Measurements from ENCODE around the gene NCF4. TPM values are rescaled to one million over a fixed set of nuclear protein-coding genes. Genes with fewer than 3 reads are reported as not detected.

Gene NCF4
- total RNA-seq, 1 experiment from 2014 or later, result not detected

DNA sequence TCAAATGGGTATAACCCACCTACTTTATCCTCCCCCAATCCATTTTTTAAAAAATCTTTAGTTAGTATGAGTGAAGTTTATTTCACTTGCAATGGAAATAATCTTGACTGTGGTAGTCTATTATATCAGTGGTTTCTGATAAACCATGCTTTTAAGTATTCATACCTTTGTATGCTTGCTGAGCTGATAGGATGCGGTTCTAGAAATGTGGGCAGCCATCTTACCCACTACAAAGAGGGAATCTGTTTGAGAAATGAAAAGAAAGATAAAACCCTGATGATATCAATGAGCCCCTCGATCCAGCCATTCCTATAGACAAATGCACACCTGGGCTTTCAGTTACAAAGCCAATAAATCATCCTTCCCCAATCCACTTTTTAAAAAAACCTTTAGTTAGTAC is 30.2 kb upstream of the NCF4 start:
- H3K4me3 ChIP-seq (ENCODE audit: low read depth, low read length, poor library complexity, severe bottlenecking), result no peak overlapping the region
- no peaks in the 10 kb centered on the region for H3K9me3 ChIP-seq (ENCODE audit: low read depth, low read length, poor library complexity, severe bottlenecking)
- H3K36me3 ChIP-seq (ENCODE audit: insufficient read depth, low read length, poor library complexity, severe bottlenecking), result no peaks in the 10 kb centered on the region
- TF ChIP-seq EZH2 (IDR thresholded peaks at IDR 0.05; ENCODE audit: borderline replicate concordance, low read depth, low read length, poor library complexity, severe bottlenecking), result no peak
- TF ChIP-seq, protein P1, sequence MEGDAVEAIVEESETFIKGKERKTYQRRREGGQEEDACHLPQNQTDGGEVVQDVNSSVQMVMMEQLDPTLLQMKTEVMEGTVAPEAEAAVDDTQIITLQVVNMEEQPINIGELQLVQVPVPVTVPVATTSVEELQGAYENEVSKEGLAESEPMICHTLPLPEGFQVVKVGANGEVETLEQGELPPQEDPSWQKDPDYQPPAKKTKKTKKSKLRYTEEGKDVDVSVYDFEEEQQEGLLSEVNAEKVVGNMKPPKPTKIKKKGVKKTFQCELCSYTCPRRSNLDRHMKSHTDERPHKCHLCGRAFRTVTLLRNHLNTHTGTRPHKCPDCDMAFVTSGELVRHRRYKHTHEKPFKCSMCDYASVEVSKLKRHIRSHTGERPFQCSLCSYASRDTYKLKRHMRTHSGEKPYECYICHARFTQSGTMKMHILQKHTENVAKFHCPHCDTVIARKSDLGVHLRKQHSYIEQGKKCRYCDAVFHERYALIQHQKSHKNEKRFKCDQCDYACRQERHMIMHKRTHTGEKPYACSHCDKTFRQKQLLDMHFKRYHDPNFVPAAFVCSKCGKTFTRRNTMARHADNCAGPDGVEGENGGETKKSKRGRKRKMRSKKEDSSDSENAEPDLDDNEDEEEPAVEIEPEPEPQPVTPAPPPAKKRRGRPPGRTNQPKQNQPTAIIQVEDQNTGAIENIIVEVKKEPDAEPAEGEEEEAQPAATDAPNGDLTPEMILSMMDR (conservative IDR thresholded peaks at IDR 0.05; ENCODE audit: low read depth, low read length), result no peak
- intact Hi-C loops (cut with micrococcal nuclease; ENCODE audit: unreplicated experiment), result no loop called here
- no peak overlapping the region for H3K27ac ChIP-seq (ENCODE audit: low read depth, low read length, poor library complexity, severe bottlenecking)
- no peaks in the 10 kb centered on the region for H3K4me1 ChIP-seq (ENCODE audit: insufficient read depth, low read length, poor library complexity, severe bottlenecking)
- peaks cover 8% of the 10 kb centered on the region for H3K27me3 ChIP-seq (replicated peaks; ENCODE audit: insufficient read depth, low read depth, low read length, poor library complexity)
- POLR2A ChIA-PET (ENCODE audit: low non-redundant PET), result no interaction called here
- DNase-seq (ENCODE audit: low spot score), result no peak
- no TSS peak for BruUV-seq (replicated peaks)
- CTCF ChIA-PET, result no interaction called here

DNA sequence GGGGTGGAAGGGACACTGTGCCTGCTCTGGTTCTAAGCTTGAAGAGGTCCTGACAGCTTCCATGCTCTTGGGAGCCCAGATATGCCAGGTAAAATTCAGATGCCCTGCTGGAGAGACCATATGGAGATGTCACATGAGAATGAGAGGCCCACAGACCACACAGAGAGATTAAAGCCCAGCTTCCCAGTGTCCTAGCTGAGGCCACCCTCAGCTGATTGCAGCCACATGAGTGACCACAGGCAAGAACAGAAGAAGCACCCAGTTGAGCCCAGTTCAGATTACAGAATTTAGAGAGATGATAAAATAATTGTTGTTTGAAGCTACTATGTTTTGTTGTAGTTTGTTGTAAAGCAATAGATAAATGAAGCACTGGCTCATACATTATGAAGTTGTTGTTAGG is 29.6 kb upstream of the NCF4 start:
- no peak for DNase-seq (ENCODE audit: low spot score)
- ChIA-PET CTCF (no interaction called here), POLR2A (ENCODE audit: low non-redundant PET) (no interaction called here)
- BruUV-seq (replicated peaks), result no TSS peak
- no peak for TF ChIP-seq EZH2 (IDR thresholded peaks at IDR 0.05; ENCODE audit: borderline replicate concordance, low read depth, low read length, poor library complexity, severe bottlenecking)
- TF ChIP-seq, protein P1 (conservative IDR thresholded peaks at IDR 0.05; ENCODE audit: low read depth, low read length), result no peak
- Histone ChIP-seq H3K36me3 (ENCODE audit: insufficient read depth, low read length, poor library complexity, severe bottlenecking) (no peaks in the 10 kb centered on the region), H3K9me3 (ENCODE audit: low read depth, low read length, poor library complexity, severe bottlenecking) (no peaks in the 10 kb centered on the region), H3K4me3 (ENCODE audit: low read depth, low read length, poor library complexity, severe bottlenecking) (no peak overlapping the region), H3K27me3 (replicated peaks; ENCODE audit: insufficient read depth, low read depth, low read length, poor library complexity) (peaks cover 8% of the 10 kb centered on the region), H3K27ac (ENCODE audit: low read depth, low read length, poor library complexity, severe bottlenecking) (no peak overlapping the region), H3K4me1 (ENCODE audit: insufficient read depth, low read length, poor library complexity, severe bottlenecking) (no peaks in the 10 kb centered on the region)
- intact Hi-C loops (cut with micrococcal nuclease; ENCODE audit: unreplicated experiment), result no loop called here

DNA sequence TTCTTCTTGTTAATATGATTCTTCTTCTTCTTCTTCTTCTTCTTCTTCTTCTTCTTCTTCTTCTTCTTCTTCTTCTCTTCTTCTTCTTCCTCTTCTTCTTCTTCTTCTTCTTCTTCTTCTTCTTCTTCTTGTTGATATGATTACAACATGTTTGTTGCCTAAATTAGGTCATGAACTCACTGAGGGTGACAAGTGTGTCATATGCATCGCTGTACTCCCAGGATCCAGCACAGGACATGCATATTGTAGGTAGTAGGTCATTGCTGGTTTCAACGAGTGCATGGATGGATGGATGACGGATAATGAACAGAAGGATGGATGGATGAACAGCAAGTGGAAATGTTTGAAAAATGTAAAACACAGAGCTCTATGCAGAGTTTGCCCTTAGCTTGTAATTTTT is 29.1 kb upstream of the NCF4 start:
- intact Hi-C loops (cut with micrococcal nuclease; ENCODE audit: unreplicated experiment), result no loop called here
- Histone ChIP-seq H3K4me1 (ENCODE audit: insufficient read depth, low read length, poor library complexity, severe bottlenecking) (no peaks in the 10 kb centered on the region), H3K27ac (ENCODE audit: low read depth, low read length, poor library complexity, severe bottlenecking) (no peak overlapping the region), H3K4me3 (ENCODE audit: low read depth, low read length, poor library complexity, severe bottlenecking) (no peak overlapping the region), H3K36me3 (ENCODE audit: insufficient read depth, low read length, poor library complexity, severe bottlenecking) (no peaks in the 10 kb centered on the region), H3K9me3 (ENCODE audit: low read depth, low read length, poor library complexity, severe bottlenecking) (no peaks in the 10 kb centered on the region), H3K27me3 (replicated peaks; ENCODE audit: insufficient read depth, low read depth, low read length, poor library complexity) (peaks cover 8% of the 10 kb centered on the region)
- no peak for TF ChIP-seq EZH2 (IDR thresholded peaks at IDR 0.05; ENCODE audit: borderline replicate concordance, low read depth, low read length, poor library complexity, severe bottlenecking)
- TF ChIP-seq, protein P1 (conservative IDR thresholded peaks at IDR 0.05; ENCODE audit: low read depth, low read length), result no peak
- ChIA-PET CTCF (no interaction called here), POLR2A (ENCODE audit: low non-redundant PET) (no interaction called here)
- no peak for DNase-seq (ENCODE audit: low spot score)
- no TSS peak for BruUV-seq (replicated peaks)
